NCI-H345 (cell line): ENCODE data around the gene ARCN1.

Experiments
- DNase-seq: peaks from one replicate; lab custom pipeline; 2025; lab: John Stamatoyannopoulos, UW

ARCN1 gene

DNA sequence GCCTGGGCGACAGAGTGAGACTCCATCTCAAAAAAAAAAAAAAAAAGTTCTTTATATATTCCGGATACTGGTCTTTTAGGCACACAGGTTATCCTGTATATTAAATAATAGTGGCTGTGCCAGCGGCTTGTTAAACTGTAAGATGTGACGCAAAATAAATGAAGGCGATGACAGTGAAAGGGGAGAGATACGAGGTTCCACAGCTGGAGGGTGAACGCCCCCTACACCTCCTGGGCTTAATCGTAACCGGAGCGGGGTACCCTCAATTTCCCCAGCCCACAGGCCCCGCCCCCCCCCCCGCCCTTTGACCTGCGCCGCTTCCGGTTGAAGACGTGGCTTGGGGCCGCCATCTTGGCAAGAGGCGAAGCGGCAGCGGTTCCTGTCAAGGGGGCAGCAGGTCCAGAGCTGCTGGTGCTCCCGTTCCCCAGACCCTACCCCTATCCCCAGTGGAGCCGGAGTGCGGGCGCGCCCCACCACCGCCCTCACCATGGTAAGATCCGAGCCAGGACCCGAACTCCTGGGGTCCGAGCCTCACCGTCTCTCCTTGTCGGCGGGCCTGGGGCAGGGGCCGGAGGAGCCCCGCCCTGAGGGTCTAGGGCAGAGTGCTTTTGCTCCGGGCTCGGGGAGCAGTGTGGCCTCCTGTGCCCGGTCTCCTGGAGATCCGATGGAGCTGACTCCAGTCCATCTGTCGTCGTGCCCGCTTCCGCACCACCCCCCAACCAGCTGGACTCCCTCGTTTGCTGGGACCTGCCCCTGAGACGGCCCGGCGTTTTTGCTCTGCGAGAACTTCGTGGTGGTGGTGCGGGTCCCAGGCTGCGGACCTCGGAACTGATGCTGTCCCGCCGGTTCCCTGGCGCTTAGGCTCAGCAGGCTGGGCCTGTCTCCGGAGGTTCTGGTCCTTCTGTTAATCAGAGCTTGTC lies at the start of gene ARCN1:
ARCN1 (plus strand) TSS at position 349 of the 920 bp plus-strand sequence; CDS start at position 488, 139 bp downstream.
- peak; percentile 76 for DNase-seq

DNA sequence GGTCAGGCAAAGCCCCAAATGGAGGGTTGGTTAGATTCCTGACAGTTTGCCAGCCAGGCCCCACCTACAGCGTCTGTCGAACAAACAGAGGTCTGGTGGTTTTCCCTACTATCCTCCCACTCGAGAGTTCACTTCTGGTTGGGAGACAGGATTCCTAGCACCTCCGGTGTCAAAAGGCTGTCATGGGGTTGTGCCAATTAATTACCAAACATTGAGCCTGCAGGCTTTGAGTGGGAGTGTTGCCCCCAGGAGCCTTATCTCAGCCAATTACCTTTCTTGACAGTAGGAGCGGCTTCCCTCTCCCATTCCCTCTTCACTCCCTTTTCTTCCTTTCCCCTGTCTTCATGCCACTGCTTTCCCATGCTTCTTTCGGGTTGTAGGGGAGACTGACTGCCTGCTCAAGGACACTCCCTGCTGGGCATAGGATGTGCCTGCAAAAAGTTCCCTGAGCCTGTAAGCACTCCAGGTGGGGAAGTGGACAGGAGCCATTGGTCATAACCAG lies 49.6 kb upstream of the ARCN1 start:
- no peak for DNase-seq

DNA sequence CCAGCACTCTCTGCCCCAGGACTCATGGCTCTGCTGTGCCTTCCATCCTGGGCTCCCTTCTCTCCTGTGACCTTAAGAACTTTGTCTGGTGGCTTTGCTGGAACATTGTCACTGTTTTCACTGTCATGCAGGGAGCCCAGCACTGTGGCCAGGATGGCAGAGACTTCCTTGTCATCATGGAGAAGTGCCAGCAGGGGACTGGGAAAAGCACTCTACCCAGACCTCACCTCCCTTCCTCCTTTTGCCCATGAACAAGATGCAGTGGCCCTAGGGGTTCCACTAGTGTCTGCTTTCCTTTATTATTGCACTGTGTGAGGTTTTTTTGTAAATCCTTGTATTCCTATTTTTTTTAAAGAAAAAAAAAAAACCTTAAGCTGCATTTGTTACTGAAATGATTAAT lies 47.9 kb upstream of the ARCN1 start:
- DNase-seq = no peak

GRCh38 chr11:118524757-118525470 lies 47.3 kb upstream of the ARCN1 start:
- DNase-seq = no peak

DNA sequence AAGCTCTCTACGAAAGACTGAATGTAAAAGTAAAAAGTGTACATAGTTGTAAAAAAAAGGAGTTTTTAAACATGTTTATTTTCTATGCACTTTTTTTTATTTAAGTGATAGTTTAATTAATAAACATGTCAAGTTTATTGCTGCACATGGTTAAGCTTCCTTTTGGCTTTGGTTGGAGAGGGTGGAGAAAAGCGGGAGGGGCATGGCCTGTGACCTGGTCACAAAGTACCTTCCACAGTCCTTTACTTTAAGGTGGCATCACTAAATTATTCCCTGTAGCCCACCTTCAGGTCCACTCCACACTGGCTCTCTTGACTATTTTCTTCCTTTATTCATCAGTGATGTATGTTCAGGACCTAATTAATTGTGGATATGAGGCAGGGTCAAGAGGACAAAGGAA lies 45.5 kb upstream of the ARCN1 start:
- no peak for DNase-seq

DNA sequence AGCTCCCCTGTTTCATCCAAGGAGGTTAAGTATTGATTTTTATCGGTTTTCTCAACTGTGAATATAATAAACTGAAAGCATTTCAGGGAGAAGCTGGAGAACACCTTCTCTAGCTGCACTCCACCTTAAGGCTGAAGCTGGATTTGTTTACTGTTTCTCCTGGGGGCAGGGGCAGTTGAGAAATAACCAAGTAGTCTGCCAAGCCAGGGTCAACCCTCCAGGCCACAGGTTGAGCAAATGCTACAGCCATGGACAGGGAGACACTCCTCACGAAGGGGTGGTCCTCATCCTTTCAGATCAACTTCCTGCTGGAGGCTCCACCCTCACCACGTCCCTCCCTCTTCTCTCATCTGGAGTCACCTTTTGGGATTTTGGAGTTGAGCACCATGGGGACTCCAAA lies 45.1 kb upstream of the ARCN1 start, which contains the start of gene TTC36:
TTC36 (plus strand) TSS at position 366 of the 400 bp plus-strand sequence; CDS start at position 387, 21 bp downstream.
- DNase-seq = no peak

GRCh38 chr11:118528511-118528910 lies 43.7 kb upstream of the ARCN1 start:
- DNase-seq = no peak

GRCh38 chr11:118529584-118530175 lies 42.5 kb upstream of the ARCN1 start:
- peak; percentile 46 for DNase-seq

- DNase-seq = peak; percentile 63
Observed at GRCh38 chr11:118530180-118530682, 42.0 kb upstream of the ARCN1 start.

- DNase-seq = peak; percentile 83
Observed at GRCh38 chr11:118530683-118531596, 41.3 kb upstream of the ARCN1 start, which contains the start of gene TMEM25. Gene TMEM25, plus strand, starts transcription at chr11:118531192. Its CDS starts 610 bp downstream, at chr11:118531802.

DNA sequence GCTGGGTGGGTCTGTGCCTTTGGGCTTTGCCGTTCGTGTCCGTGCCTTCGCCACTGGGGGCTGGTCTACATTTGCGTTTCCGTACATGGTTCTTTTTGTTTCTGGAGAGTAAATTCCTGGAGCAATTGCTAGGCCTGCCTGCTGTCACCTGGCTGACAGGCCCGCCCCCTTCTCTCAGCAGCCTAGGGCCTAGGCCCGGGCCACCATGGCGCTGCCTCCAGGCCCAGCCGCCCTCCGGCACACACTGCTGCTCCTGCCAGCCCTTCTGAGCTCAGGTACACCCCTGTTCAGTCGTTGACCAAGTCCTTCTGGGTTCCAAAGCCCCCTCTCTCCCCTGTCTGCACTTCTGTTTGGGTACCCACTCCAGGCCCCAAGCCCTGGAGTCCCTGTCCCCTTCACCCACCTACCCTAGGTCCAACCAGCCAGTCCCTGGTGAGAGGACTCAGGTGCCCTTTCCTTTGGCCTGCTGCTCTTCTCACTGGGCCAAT lies 40.6 kb upstream of the ARCN1 start:
- peak; percentile 35 for DNase-seq

DNA sequence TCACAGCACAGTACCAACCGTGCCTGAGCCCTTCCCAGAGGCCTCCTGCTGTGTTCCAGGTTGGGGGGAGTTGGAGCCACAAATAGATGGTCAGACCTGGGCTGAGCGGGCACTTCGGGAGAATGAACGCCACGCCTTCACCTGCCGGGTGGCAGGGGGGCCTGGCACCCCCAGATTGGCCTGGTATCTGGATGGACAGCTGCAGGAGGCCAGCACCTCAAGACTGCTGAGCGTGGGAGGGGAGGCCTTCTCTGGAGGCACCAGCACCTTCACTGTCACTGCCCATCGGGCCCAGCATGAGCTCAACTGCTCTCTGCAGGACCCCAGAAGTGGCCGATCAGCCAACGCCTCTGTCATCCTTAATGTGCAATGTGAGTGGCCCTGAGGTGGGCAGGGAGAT lies 40.1 kb upstream of the ARCN1 start:
- DNase-seq = no peak

GRCh38 chr11:118532852-118533768 lies 39.1 kb upstream of the ARCN1 start:
- DNase-seq = no peak

DNA sequence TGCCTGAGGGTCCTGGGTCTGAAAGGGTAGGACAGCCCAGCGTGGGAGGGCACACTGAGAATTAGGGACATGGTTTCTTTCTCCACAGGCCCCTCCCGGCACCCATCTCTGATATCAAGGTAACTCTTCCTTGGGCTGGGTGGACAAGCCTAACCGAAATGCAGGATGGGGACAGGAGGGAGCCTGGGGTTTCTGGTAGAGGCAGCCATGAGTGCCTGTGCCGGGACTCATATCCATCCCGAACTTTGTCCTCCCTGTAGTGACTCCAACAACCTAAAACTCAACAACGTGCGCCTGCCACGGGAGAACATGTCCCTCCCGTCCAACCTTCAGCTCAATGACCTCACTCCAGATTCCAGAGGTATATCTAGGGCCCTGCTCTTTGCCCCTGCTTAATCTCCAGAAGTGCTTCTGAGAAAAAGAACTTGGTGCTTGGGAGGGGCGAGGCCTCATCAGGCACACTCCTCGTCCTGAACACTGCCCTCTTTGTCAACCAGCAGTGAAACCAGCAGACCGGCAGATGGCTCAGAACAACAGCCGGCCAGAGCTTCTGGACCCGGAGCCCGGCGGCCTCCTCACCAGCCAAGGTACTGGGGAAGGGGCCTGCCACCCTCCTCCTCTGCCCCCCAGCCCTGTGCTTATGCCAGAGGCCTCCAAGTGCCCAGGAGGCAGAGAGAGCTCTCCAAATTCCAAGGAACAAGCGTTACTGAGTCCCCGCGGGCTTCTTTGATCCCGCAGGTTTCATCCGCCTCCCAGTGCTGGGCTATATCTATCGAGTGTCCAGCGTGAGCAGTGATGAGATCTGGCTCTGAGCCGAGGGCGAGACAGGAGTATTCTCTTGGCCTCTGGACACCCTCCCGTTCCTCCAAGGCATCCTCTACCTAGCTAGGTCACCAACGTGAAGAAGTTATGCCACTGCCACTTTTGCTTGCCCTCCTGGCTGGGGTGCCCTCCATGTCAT lies 38.2 kb upstream of the ARCN1 start:
- no peak for DNase-seq

- no peak for DNase-seq
Observed at GRCh38 chr11:118535261-118535660, 36.9 kb upstream of the ARCN1 start.

DNA sequence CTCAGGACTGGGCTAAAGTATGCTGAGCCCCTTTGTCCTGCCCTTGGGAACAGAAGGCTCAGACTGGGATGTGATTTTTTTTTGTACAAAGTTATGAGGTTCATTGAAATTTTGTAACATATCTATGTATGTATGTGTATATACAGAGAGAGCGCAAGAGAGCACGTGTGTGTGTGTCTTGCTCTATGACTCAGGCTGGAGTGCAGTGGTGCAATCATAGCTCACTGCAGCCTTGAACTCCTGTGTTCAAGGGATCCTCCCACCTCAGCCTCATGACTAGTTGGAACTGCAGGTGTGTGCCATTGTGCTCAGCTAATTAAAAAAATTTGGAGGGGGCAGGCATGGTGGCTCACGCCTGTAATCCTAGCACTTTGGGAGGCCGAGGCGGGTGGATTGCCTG lies 35.5 kb upstream of the ARCN1 start:
- DNase-seq = no peak

DNA sequence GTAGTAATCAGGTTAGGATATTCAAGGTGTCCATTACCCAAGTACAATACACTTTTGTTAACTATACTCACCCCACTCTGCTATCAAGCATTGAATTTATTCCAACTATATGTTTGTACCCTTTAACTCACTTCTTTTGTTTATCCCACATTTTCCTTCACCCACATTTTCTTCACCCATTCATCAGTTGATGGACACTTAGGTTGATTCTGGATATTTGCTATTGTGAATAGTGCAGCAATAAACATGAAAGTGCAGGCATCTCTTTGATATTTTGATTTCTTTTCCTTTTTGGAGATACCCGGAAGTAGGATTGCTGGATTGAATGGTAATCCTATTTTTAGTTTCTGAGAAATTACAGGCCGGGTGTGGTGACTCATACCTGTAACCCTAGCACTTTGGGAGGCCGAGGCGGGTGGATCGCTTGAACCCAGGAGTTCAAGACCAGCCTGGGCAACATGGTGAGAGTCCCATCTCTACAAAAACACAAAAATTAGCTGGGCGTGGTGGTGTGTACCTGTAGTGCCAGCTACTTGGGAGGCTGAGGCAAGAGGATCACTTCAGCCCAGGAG lies 34.7 kb upstream of the ARCN1 start:
- DNase-seq = no peak

DNA sequence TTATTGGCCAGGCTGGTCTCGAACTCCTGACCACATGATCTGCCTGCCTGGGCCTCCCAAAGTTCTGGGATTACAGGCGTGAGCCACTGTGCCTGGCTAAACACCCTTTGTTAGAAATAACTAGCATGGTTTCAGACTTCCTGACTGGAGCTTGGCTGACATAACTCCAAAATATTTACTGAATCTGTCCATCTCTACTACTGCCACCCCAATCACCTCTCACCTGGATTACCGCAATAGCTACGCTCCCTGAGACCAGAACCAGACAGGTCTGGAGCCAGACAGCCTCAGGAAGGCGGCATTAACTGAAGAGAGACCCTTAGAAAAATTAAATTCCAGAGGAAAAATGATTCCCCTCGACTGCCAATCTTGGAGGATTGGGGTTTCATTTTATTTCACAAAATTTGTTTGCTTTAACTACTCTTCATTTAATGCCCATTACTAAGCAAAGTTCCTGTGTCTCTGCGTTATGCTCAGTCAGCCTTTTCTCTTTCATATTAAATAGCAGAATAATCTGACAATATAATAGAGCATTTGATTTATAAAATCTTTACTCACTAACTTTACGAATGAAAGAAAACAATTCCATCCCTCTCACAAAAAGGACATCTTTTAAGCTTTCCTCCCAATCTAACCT lies 28.1 kb upstream of the ARCN1 start:
- no peak for DNase-seq
